Renal cortex interstitium (tissue), 11 donors: ENCODE results near the gene HOXD8. TPM values are rescaled to one million over a fixed set of nuclear protein-coding genes. Genes with fewer than 3 reads are reported as not detected.

Source experiments
- DNase-seq, 11 donors: peaks; one replicate each; pipeline ENCODE4 v3.0.0-alpha.2; 2013; ENCODE audit warnings: low read depth in 9 of 11, low spot score in 4 of 11; ENCODE audit errors: extremely low read depth in 1 of 11
- polyA plus RNA-seq, 3 donors: library from polyadenylated mRNA; unstranded; fragments of 120-200 nt; gene quantifications; one replicate each; pipeline ENCODE4 v1.2.1, GENCODE V29; 2013; ENCODE audit not compliant: insufficient read length in 3 of 3

HOXD8 gene
- polyA plus RNA-seq, 3 donors = 169 to 187 (median 181) TPM

GRCh38 chr2:176109192-176109901, 20.2 kb upstream of the HOXD8 start:
- no peak for DNase-seq

GRCh38 chr2:176109946-176110345, 19.6 kb upstream of the HOXD8 start:
- no peak for DNase-seq

GRCh38 chr2:176110415-176111308, 18.8 kb upstream of the HOXD8 start:
- no peak for DNase-seq

- DNase-seq = peak in 5 of 11 donors; percentile 82 to 89 (median 86)
These were observed 18.2 kb upstream of the HOXD8 start for GRCh38 chr2:176111309-176111663.

- no peak for DNase-seq
These were observed 17.6 kb upstream of the HOXD8 start for GRCh38 chr2:176111846-176112374.

- DNase-seq = no peak
These were observed 16.9 kb upstream of the HOXD8 start for GRCh38 chr2:176112375-176113302.

- no peak for DNase-seq
These were observed 15.2 kb upstream of the HOXD8 start for GRCh38 chr2:176114120-176114929.

GRCh38 chr2:176114930-176115625, 14.4 kb upstream of the HOXD8 start:
- DNase-seq = no peak

GRCh38 chr2:176115883-176116813, 13.4 kb upstream of the HOXD8 start, which contains the start of gene HOXD10:
HOXD10 (plus strand) TSS chr2:176116778; CDS start chr2:176116834, 56 bp downstream.
- DNase-seq = peak in 6 of 11 donors; percentile 87 to 96 (median 92)

- DNase-seq = no peak
These were observed 12.2 kb upstream of the HOXD8 start for GRCh38 chr2:176117162-176117822.

- DNase-seq = no peak
These were observed 11.6 kb upstream of the HOXD8 start for GRCh38 chr2:176117823-176118371.

GRCh38 chr2:176118601-176119339, 10.7 kb upstream of the HOXD8 start:
- DNase-seq = peak in 2 of 11 donors; percentile 80 to 91

- no peak for DNase-seq
These were observed 8.9 kb upstream of the HOXD8 start for GRCh38 chr2:176120364-176121189.
